ENCODE measurements around the gene TNNT3.

The TNNT3 gene

DNA sequence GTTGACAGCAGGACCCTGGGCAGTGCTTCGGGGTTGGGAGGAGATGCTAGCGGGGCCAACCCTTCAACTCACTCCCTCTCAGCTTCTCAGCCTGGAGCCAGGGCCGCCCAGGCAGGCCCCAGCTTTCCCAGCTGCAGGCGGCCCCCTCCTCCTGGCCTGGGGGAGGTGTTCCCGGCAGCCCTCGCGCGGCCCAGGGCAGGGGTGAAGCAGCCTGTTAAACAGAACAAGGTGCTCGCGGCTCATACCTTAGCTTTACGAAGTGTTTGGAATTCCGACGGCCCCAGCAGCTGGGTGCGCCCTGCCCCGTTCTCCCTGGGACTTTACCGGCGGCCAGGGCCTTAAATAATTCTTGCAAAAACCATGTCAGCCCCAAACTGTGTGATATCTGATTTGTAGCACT lies 44.8 kb downstream of the TNNT3 start:
- DNase-seq = no peak

DNA sequence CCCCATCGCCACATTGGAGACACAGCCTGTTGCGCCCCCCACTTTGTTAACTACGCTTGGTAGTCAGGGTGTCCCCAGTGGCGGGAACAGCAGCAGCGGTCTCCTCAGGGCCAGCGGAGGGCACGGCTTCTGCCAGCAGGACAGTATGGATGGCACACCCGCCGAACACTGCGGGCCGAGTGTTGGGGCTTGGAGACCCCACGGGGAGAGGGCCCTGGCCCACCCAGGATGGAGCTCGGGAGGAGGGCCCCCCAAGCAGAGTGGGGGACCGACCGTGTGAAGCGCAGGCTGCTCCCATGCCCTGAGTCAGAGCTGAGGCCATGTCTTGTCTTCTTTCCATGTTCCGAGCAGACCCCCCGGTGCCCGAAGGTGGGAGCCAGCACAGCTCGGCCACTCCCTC lies 45.5 kb downstream of the TNNT3 start:
- no peak for DNase-seq

DNA sequence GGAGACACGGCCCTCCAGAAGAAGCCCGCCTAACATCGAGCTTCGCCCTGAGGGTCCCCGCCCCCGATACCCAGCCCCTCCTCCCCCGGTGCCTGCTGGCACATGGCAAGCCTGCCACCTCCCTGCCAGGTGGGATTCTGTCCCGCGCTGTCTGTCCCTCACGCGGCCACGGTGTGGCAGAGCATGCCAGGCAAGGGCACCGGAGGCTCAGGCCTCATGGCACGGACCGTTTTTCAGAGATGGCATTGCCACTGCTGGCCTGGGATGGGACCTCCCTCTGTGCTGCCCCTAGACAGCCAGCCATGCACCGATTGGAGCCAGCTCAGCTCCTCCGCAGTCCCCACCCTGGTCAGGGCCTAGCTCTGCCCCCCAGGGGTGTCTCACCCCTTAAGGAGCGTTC lies 47.0 kb downstream of the TNNT3 start:
- DNase-seq = no peak

- no peak for DNase-seq
Observed at GRCh38 chr11:1967641-1968225, 48.2 kb downstream of the TNNT3 start.

- no peak for DNase-seq
Observed at GRCh38 chr11:1968454-1969002, 49.0 kb downstream of the TNNT3 start.

GRCh38 chr11:1969035-1969434 lies 49.5 kb downstream of the TNNT3 start:
- DNase-seq = no peak

GRCh38 chr11:1969776-1970175 lies 50.3 kb downstream of the TNNT3 start:
- DNase-seq = no peak

- DNase-seq = no peak
Observed at GRCh38 chr11:1970956-1971355, 51.5 kb downstream of the TNNT3 start.

DNA sequence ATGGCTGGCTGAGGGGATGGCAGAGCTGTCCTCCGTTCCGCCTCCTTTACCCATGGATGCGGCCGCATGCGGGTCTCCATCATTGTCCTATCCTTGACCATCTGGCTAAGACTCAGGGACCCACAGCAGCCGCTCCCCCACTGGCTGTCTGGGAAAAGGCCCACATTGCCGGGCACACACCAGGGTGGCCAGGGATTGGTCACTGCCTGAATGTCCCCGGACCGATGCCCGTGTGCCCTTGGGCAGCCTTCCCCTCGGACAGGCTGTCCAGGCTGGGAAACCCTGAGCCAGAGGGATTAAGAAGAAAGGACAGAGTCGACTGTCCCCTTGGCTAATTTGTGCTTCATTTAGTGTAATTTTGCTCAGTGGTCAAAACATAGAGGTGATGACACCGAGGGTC lies 55.7 kb downstream of the TNNT3 start:
- no peak for DNase-seq

- DNase-seq = no peak
Observed at GRCh38 chr11:1978720-1979473, 59.4 kb downstream of the TNNT3 start.

GRCh38 chr11:1979607-1980006 lies 60.1 kb downstream of the TNNT3 start:
- no peak for DNase-seq

DNA sequence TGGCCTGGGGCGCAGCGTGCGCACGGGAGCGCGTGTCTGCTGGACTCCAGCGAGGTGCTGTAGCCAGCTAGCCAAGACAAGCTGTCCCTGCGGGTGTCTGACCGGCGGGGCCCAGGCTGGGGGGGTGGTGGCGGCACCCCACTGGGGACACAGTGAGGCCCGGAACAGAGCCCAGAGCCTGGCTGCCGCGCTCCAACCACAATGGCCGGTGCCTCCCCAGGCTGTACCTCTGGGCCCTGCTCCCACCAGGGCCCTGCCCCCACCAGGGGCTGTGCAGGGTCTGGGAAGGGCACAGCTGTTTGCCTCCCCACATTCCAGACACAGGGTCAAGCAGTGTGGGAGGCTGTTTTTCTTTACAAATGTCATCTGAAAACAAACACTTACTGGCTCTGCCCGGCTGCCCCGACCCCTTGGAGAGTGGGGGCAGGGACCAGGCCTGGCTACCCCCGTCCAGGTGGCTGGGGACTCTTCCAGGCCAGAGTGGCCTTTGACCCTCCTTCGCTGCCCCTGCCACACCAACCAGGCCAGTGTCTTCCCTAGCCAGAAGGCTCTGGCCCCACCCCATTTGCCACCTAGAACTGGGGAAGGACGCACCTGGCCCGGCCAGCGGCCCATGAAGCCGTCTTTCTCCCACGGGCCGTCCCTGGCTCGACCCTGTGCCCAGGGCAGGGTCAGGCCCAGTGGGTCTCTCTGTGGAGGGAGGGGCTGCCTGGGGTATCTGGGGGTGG lies 63.5 kb downstream of the TNNT3 start:
- no peak for DNase-seq

DNA sequence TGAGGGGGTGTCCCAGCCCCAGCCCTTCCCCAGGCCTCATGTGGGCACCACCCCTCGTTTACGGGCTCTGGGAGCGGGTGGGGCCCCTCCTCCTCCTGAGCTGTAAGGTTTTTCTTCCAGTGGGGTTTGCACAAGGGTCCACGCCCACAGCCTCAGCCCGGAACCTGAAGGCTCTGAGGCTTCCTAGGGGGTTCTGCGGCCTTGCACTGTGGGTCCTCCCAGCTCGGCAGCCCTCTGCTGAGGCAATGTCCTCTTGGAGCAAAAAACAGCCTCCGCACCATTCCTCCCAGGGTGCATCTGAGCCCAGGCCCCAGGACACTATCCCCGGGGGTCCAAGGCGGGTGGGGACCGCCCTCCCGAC lies 64.1 kb downstream of the TNNT3 start:
- DNase-seq = no peak

DNA sequence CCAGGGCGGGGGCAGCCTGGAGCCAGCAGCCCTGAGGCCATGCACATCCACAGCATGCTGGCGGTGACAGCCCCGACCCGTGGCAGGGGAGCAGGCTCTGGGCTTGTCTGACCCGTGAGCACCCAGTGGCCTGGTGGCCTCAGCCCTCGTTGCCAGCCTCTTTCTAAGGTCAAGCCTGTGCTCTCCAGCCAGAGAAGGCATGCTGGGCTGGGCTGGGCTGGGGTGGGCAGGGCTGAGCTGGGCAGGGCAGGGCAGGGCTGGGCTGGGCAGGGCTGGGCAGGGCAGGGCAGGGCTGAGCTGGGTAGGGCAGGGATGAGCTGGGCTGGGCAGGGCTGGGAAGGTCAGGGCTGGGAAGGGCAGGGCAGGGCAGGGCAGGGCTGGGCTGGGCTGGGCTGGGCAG lies 67.5 kb downstream of the TNNT3 start:
- no peak for DNase-seq

DNA sequence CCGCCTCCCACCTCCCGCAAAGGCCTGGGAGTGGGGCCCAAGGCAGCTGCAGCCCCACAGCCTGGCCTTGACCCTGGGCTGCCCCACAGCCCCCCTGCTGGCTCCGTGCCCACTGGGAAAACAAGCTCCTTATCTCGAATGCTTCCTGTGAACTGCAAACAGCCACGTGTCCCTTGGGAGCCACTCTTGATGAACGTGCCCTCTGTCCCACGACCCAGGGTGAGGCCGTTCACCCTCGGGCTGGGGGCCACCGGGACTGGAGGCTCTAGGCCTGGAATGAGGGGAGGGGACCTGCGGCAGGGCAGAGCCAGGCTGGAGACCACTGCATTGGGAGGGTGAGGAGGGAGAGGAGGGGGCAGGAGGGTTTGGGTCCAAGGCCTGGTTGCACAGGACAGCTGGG lies 68.7 kb downstream of the TNNT3 start:
- no peak for DNase-seq
